Transverse colon (tissue), 4 donors: ENCODE results near the gene NFIC.

Experiments used
- EP300 ChIP-seq: sonication (generic); formaldehyde crosslinking; IDR thresholded peaks from one replicate; pipeline ENCODE4 v1.6.1; 2017; ENCODE audit warnings: antibody characterized with exemption, low read depth
- POLR2A ChIP-seq: fragments of 450-650 bp; IDR thresholded peaks from one replicate; pipeline ENCODE4 v1.6.1; 2016; ENCODE audit warnings: antibody characterized with exemption, mild to moderate bottlenecking, moderate library complexity
- POLR2AphosphoS5 ChIP-seq, 3 donors: sonication (generic); formaldehyde crosslinking; IDR thresholded peaks; one replicate each; pipeline ENCODE4 v1.6.1; 2016; ENCODE audit warnings: antibody characterized with exemption in 3 of 3
- TF ChIP-seq, protein P1 (sequence below), 5 experiments: fragments of 200-600 bp in 3 of 5; fragments of 450-650 bp in 2 of 5; sonication (generic) in 3 of 5; IDR thresholded peaks; 1 replicate in 2 of 5; 2 replicates in 3 of 5; pipeline ENCODE4 v1.5.1; 2016 to 2017; ENCODE audit warnings: antibody characterized with exemption in 5 of 5, inconsistent platforms in 3 of 5, mild to moderate bottlenecking in 2 of 5, moderate library complexity in 1 of 5

DNA sequence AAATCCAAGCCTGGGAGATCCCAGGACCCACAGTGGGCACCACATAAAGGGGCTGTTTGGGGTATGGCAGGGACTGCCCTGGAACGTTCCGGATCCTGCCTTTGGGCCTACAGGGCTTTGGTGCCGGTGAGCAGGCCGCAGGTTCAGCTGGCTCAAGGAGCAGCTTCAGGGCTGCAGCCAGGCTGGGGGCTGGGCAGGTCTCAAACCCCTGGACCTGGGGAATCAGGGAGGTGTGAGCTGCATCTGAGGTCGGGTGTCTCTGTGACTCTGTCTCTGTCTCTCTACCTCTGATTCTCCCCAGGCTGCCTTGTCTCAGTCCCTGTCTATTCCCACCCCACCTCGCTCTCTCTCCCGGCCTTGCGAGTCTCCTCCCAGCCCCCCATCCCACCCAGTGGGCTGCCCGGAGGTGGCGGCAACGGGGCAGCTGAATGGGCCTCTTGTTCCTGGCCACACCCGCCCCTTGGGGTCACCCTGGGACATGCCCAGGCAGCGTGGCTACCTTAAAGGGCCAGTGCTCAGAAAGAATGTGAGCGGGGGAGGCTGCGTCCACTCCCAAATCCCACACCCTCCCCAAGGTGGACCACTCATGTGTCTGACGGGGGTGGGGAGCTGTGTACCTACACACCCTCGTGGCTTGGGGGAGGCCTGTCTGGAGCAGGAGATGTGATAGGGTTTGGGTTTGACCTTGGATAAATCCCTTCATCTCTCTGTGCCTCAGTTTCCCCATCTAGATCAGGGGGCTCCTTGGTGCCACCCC, 31.1 kb downstream of the NFIC start:
- TF ChIP-seq EP300, result no peak
- TF ChIP-seq, protein P1, sequence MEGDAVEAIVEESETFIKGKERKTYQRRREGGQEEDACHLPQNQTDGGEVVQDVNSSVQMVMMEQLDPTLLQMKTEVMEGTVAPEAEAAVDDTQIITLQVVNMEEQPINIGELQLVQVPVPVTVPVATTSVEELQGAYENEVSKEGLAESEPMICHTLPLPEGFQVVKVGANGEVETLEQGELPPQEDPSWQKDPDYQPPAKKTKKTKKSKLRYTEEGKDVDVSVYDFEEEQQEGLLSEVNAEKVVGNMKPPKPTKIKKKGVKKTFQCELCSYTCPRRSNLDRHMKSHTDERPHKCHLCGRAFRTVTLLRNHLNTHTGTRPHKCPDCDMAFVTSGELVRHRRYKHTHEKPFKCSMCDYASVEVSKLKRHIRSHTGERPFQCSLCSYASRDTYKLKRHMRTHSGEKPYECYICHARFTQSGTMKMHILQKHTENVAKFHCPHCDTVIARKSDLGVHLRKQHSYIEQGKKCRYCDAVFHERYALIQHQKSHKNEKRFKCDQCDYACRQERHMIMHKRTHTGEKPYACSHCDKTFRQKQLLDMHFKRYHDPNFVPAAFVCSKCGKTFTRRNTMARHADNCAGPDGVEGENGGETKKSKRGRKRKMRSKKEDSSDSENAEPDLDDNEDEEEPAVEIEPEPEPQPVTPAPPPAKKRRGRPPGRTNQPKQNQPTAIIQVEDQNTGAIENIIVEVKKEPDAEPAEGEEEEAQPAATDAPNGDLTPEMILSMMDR (IDR thresholded peaks at IDR 0.05), result no peak
- no peak for TF ChIP-seq POLR2AphosphoS5 (IDR thresholded peaks at IDR 0.05)
- TF ChIP-seq POLR2A, result no peak
